ENCODE data around the gene S100A8. TPM values are rescaled to one million over a fixed set of nuclear protein-coding genes. Genes with fewer than 3 reads are reported as not detected.

Gene S100A8
- total and polyA plus RNA-seq, 2 donors (not counting 3 experiments of a cell fraction or from before 2014, with no cell fraction given), result not detected

GRCh38 chr1:153392822-153393221, 1.9 kb upstream of the S100A8 start:
- Histone ChIP-seq H3K9me1 (replicated peaks; ENCODE audit: control insufficient read depth, extremely low read depth, insufficient read depth, low read length) (no peaks in the 10 kb centered on the region), H3K36me3 (ENCODE audit: control insufficient read depth in 2 of 2, extremely low read depth in 1 of 2, insufficient read depth in 2 of 2, low read length in 2 of 2) (no peaks in the 10 kb centered on the region), H2AFZ (ENCODE audit: low read depth, low read length) (no peak overlapping the region), H3K9me3 (replicated peaks; ENCODE audit: control insufficient read depth, insufficient read depth, low read length) (no peaks in the 10 kb centered on the region), H4K20me1 (replicated peaks; ENCODE audit: control insufficient read depth, extremely low read depth, insufficient read depth, low read length) (no peaks in the 10 kb centered on the region), H3K27ac (ENCODE audit: insufficient read depth, low read depth, low read length) (no peak overlapping the region), H3K27me3 (ENCODE audit: control insufficient read depth in 2 of 2, insufficient read depth in 2 of 2, low read length in 2 of 2) (no peaks in the 10 kb centered on the region), H3K4me3 (replicated peaks in 1 of 3; ENCODE audit: insufficient read depth in 1 of 3, low read depth in 1 of 3, low read length in 3 of 3) (no peak overlapping the region), H3K9ac (replicated peaks; ENCODE audit: extremely low read depth, insufficient read depth, low read length) (no peak overlapping the region), H3K4me1 (ENCODE audit: control insufficient read depth, extremely low read depth, insufficient read depth, low read length) (no peaks in the 10 kb centered on the region), H3K4me2 (ENCODE audit: insufficient read depth, low read length) (no peak overlapping the region), H3K79me2 (ENCODE audit: control insufficient read depth, insufficient read depth, low read length) (no peaks in the 10 kb centered on the region)
- DNase-seq (ENCODE audit: low read depth, low spot score), result no peak
- no peak for TF ChIP-seq POLR2AphosphoS5 (IDR thresholded peaks at IDR 0.05; ENCODE audit: insufficient read depth, low read depth, low read length)
- TF ChIP-seq GATA2 (IDR thresholded peaks at IDR 0.05; ENCODE audit: insufficient read depth, insufficient read length, low read depth, low read length), result no peak
- no peak for TF ChIP-seq POLR2A (IDR thresholded peaks at IDR 0.05; ENCODE audit: low read depth, low read length)
- no peak for TF ChIP-seq EZH2 (IDR thresholded peaks at IDR 0.05; ENCODE audit: borderline replicate concordance, low read depth, low read length, severe bottlenecking)
- no peak for TF ChIP-seq JUN (IDR thresholded peaks at IDR 0.05; ENCODE audit: borderline replicate concordance, insufficient read depth, insufficient read length, low read depth)
- no peak for TF ChIP-seq MAX (IDR thresholded peaks at IDR 0.05; ENCODE audit: insufficient read depth, insufficient read length)
- TF ChIP-seq MYC (IDR thresholded peaks at IDR 0.05; ENCODE audit: low read depth, low read length), result no peak
- no peak for TF ChIP-seq FOS (IDR thresholded peaks at IDR 0.05; ENCODE audit: borderline replicate concordance, insufficient read depth, low read length)
- no peak for TF ChIP-seq CTCF (IDR thresholded peaks at IDR 0.05; ENCODE audit: extremely low read depth in 1 of 2, insufficient read depth in 1 of 2, low read depth in 1 of 2, low read length in 2 of 2)
- ChIA-PET CTCF (no interaction called here), POLR2A (no interaction called here)
- no peak for FAIRE-seq
- dilution Hi-C loops (cut with MboI; ENCODE audit: extremely low pct_ligation_motif_present, low sequenced_read_pairs), result no loop called here
- no TSS peak for BruUV-seq (replicated peaks)
- intact Hi-C loops (cut with micrococcal nuclease), result no loop called here

All from endothelial cell of umbilical vein (primary cell).